Endothelial cell of umbilical vein (primary cell): Measurements from ENCODE around the gene MLX. TPM values are rescaled to one million over a fixed set of nuclear protein-coding genes. Genes with fewer than 3 reads are reported as not detected.

ENCODE experiments used
- BruUV-seq: library from RNA; stranded (reverse); fragments of 400-500 nt; replicated peaks from 2 replicates; lab custom pipeline; 2021; lab: Mats Ljungman, UMichigan
- CTCF ChIA-PET: fragments of 300-600, 350-600 bp; sonication (Branson Sonifier 250); formaldehyde crosslinking; loops from one replicate; lab custom pipeline; 2021; ENCODE audit warnings: antibody characterized with exemption, inconsistent platforms; lab: Charles Lee
- POLR2A ChIA-PET: fragments of 300-600, 350-600 bp; sonication (Branson Sonifier 250); formaldehyde crosslinking; loops from one replicate; lab custom pipeline; 2021; ENCODE audit warnings: antibody characterized with exemption, inconsistent platforms; lab: Charles Lee
- DNase-seq: peaks from one replicate; pipeline ENCODE4 v3.0.0-alpha.2; 2011; ENCODE audit warnings: low read depth, low spot score
- FAIRE-seq: peaks from 2 replicates; lab custom pipeline; 2011; peaks lifted over from hg19 to GRCh38; lab: Jason Lieb, UNC
- H2AFZ ChIP-seq: 2 replicates; pipeline ENCODE4 v1.6.0; 2012; ENCODE audit warnings: low read depth, low read length, control low read depth, inconsistent platforms
- H3K27ac ChIP-seq: 2 replicates; pipeline ENCODE4 v1.5.1; 2011; ENCODE audit warnings: low read depth, mild to moderate bottlenecking, control low read depth, low read length, moderate library complexity; ENCODE audit not compliant: insufficient read depth
- H3K27me3 ChIP-seq, 2 experiments: 2 replicates each; pipeline versions ENCODE4 v1.6.0 to v1.6.1; 2011; ENCODE audit warnings: low read length in 2 of 2, mixed read lengths in 1 of 2; ENCODE audit not compliant: control insufficient read depth in 2 of 2, insufficient read depth in 2 of 2
- H3K36me3 ChIP-seq, 2 experiments: 2 replicates in 1 of 2; 3 replicates in 1 of 2; pipeline ENCODE4 v1.5.1; 2011; ENCODE audit warnings: low read length in 2 of 2, mild to moderate bottlenecking in 1 of 2, moderate library complexity in 1 of 2; ENCODE audit not compliant: control insufficient read depth in 2 of 2, insufficient read depth in 2 of 2; ENCODE audit errors: extremely low read depth in 1 of 2
- H3K4me1 ChIP-seq: 3 replicates; pipeline ENCODE4 v1.5.1; 2011; ENCODE audit warnings: mild to moderate bottlenecking, low read length; ENCODE audit not compliant: control insufficient read depth, insufficient read depth; ENCODE audit errors: extremely low read depth
- H3K4me2 ChIP-seq: 2 replicates; pipeline ENCODE4 v1.6.1; 2011; ENCODE audit warnings: low read length, control low read depth, mixed read lengths; ENCODE audit not compliant: insufficient read depth
- H3K4me3 ChIP-seq, 3 experiments: fragments of 200-600 bp in 1 of 3; sonication (generic), shearing (Covaris generic) in 1 of 3; replicated peaks in 1 of 3; 2 replicates each; pipeline ENCODE4 v1.5.1; 2011 to 2016; ENCODE audit warnings: control low read depth in 3 of 3, low read length in 3 of 3, mild to moderate bottlenecking in 2 of 3, inconsistent platforms in 1 of 3, low read depth in 1 of 3, moderate library complexity in 1 of 3; ENCODE audit not compliant: insufficient read depth in 1 of 3
- H3K79me2 ChIP-seq: 2 replicates; pipeline ENCODE4 v1.6.0; 2012; ENCODE audit warnings: low read length, inconsistent platforms; ENCODE audit not compliant: control insufficient read depth, insufficient read depth
- H3K9ac ChIP-seq: replicated peaks from 2 replicates; pipeline ENCODE3; 2011; ENCODE audit warnings: low read length, control low read depth; ENCODE audit not compliant: insufficient read depth; ENCODE audit errors: extremely low read depth
- H3K9me1 ChIP-seq: replicated peaks from 3 replicates; pipeline ENCODE4 v1.6.0; 2011; ENCODE audit warnings: mild to moderate bottlenecking, low read length; ENCODE audit not compliant: control insufficient read depth, insufficient read depth; ENCODE audit errors: extremely low read depth
- H3K9me3 ChIP-seq: replicated peaks from 2 replicates; pipeline ENCODE4 v1.5.1; 2012; ENCODE audit warnings: low read length, inconsistent platforms; ENCODE audit not compliant: control insufficient read depth, insufficient read depth
- H4K20me1 ChIP-seq: replicated peaks from 2 replicates; pipeline ENCODE3; 2011; ENCODE audit warnings: mild to moderate bottlenecking, low read length; ENCODE audit not compliant: control insufficient read depth, insufficient read depth; ENCODE audit errors: extremely low read depth
- EZH2 ChIP-seq: IDR thresholded peaks from 2 replicates; pipeline ENCODE4 v1.6.1; 2012; ENCODE audit warnings: borderline replicate concordance, low read depth, mild to moderate bottlenecking, moderate library complexity, low read length, inconsistent platforms; ENCODE audit not compliant: severe bottlenecking
- FOS ChIP-seq: IDR thresholded peaks from 2 replicates; pipeline ENCODE4 v1.6.1; 2011; ENCODE audit warnings: mild to moderate bottlenecking, low read length, moderate library complexity, borderline replicate concordance; ENCODE audit not compliant: insufficient read depth
- GATA2 ChIP-seq: IDR thresholded peaks from 2 replicates; pipeline ENCODE4 v1.7.0; 2011; ENCODE audit warnings: low read depth, mild to moderate bottlenecking, moderate library complexity, mixed read lengths, low read length; ENCODE audit not compliant: insufficient read length, insufficient read depth
- JUN ChIP-seq: IDR thresholded peaks from 2 replicates; pipeline ENCODE4 v1.6.1; 2011; ENCODE audit warnings: borderline replicate concordance, low read depth; ENCODE audit not compliant: insufficient read length, insufficient read depth
- MYC ChIP-seq: IDR thresholded peaks from one replicate; pipeline ENCODE4 v1.6.1; 2011; ENCODE audit warnings: mild to moderate bottlenecking, low read depth, low read length
- POLR2A ChIP-seq: IDR thresholded peaks from 2 replicates; pipeline ENCODE4 v1.6.1; 2012; ENCODE audit warnings: low read depth, mild to moderate bottlenecking, control low read depth, low read length
- POLR2AphosphoS5 ChIP-seq: IDR thresholded peaks from 2 replicates; pipeline ENCODE4 v1.6.1; 2012; ENCODE audit warnings: low read depth, mild to moderate bottlenecking, control low read depth, low read length, moderate library complexity; ENCODE audit not compliant: insufficient read depth
- dilution Hi-C: fragments of 300-500 bp; cut with MboI; formaldehyde crosslinking; loops from one replicate; pipeline ENCODE4 v1.15.0; 2019; ENCODE audit warnings: low sequenced_read_pairs; ENCODE audit not compliant: extremely low pct_ligation_motif_present
- intact Hi-C: fragments of 100-400 bp; cut with micrococcal nuclease; formaldehyde crosslinking; loops from one replicate; pipeline ENCODE4 v1.10.0; 2022
- polyA plus RNA-seq, 4 experiments: library from polyadenylated mRNA; depleted of rRNA in 3 of 4; stranded (reverse) in 3 of 4; unstranded in 1 of 4; fragments of >200 nt; gene quantifications; 2 replicates each; pipeline versions ENCODE4 v1.2.1 to v1.2.3, GENCODE V29; 2011 to 2012; ENCODE audit warnings: missing spikeins in 1 of 4
- total RNA-seq: library from RNA; stranded (reverse); gene quantifications from 2 replicates; pipeline ENCODE4 v1.2.3, GENCODE V29; 2021
- TF ChIP-seq, protein P1 (sequence below): IDR thresholded peaks from 2 replicates; pipeline ENCODE4 v1.6.1; 2011; ENCODE audit not compliant: insufficient read depth, insufficient read length
- TF ChIP-seq, protein P2 (sequence below), 2 donors: IDR thresholded peaks; 1 replicate in 1 of 2; 2 replicates in 1 of 2; pipeline ENCODE4 v1.5.1; 2011; ENCODE audit warnings: low read length in 2 of 2, mild to moderate bottlenecking in 2 of 2, moderate library complexity in 2 of 2, control low read depth in 1 of 2, inconsistent platforms in 1 of 2, low read depth in 1 of 2; ENCODE audit not compliant: insufficient read depth in 1 of 2; ENCODE audit errors: extremely low read depth in 1 of 2

The MLX gene
- total and polyA plus RNA-seq, 2 donors (not counting 3 experiments of a cell fraction or from before 2014, with no cell fraction given), result 40.3 to 42.7 TPM

DNA sequence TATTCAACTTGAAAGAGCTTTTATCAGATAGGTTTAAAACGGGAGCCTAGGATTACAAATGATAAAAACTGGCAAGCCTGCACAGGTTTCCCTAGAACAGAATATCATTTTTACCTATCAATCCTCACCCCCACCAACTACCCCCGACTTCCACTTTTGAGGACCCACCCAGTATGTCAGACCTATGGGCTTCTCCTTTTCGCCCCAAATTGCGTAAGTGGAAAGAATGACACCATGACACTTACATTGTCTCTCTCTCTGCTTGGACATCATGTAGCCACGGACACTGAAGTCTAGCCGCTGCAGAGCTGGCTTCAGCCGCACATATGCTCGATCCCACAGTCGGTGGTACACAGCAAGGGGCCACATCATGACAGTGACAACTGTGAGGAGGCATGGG, 18.0 kb downstream of the MLX start:
- DNase-seq (no peak), FAIRE-seq (no peak)
- ChIA-PET CTCF (no interaction called here), POLR2A (no interaction called here)
- TF ChIP-seq POLR2A, result no peak
- no peak for TF ChIP-seq EZH2
- TF ChIP-seq, protein P1, sequence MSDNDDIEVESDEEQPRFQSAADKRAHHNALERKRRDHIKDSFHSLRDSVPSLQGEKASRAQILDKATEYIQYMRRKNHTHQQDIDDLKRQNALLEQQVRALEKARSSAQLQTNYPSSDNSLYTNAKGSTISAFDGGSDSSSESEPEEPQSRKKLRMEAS, result no peak
- TF ChIP-seq GATA2, result no peak
- TF ChIP-seq, protein P2, sequence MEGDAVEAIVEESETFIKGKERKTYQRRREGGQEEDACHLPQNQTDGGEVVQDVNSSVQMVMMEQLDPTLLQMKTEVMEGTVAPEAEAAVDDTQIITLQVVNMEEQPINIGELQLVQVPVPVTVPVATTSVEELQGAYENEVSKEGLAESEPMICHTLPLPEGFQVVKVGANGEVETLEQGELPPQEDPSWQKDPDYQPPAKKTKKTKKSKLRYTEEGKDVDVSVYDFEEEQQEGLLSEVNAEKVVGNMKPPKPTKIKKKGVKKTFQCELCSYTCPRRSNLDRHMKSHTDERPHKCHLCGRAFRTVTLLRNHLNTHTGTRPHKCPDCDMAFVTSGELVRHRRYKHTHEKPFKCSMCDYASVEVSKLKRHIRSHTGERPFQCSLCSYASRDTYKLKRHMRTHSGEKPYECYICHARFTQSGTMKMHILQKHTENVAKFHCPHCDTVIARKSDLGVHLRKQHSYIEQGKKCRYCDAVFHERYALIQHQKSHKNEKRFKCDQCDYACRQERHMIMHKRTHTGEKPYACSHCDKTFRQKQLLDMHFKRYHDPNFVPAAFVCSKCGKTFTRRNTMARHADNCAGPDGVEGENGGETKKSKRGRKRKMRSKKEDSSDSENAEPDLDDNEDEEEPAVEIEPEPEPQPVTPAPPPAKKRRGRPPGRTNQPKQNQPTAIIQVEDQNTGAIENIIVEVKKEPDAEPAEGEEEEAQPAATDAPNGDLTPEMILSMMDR (IDR thresholded peaks at IDR 0.05; ENCODE audit: extremely low read depth in 1 of 2, insufficient read depth in 1 of 2, low read depth in 1 of 2, low read length in 2 of 2), result no peak
- TF ChIP-seq JUN, result no peak
- TF ChIP-seq POLR2AphosphoS5, result no peak
- no peak for TF ChIP-seq MYC
- no peak for TF ChIP-seq FOS
- H3K4me2 ChIP-seq, result no peak overlapping the region
- no peaks in the 10 kb centered on the region for H3K9me3 ChIP-seq
- H3K79me2 ChIP-seq, result no peaks in the 10 kb centered on the region
- no peak overlapping the region for H3K9ac ChIP-seq
- dilution Hi-C loops (no loop called here), intact Hi-C loops (no loop called here)
- no peaks in the 10 kb centered on the region for H3K27me3 ChIP-seq
- no TSS peak for BruUV-seq
- no peaks in the 10 kb centered on the region for H3K9me1 ChIP-seq
- no peak overlapping the region for H3K27ac ChIP-seq
- H3K36me3 ChIP-seq, result peaks cover 16 to 49% of the 10 kb centered on the region in 2 experiments
- no peaks in the 10 kb centered on the region for H4K20me1 ChIP-seq
- H2AFZ ChIP-seq, result no peak overlapping the region
- no peak overlapping the region for H3K4me3 ChIP-seq
- H3K4me1 ChIP-seq, result no peaks in the 10 kb centered on the region
